NCI-H1048 (cell line): ENCODE measurements around the gene NES.

Experiments
- DNase-seq: peaks from one replicate; lab custom pipeline; 2025; lab: John Stamatoyannopoulos, UW

The NES gene

GRCh38 chr1:156676820-156677615 is at the start of gene NES:
NES (minus strand) TSS chr1:156677407; CDS start chr1:156677264, 143 bp downstream.
- no peak for DNase-seq

- no peak for DNase-seq
Measured at GRCh38 chr1:156726549-156727226, 49.5 kb upstream of the NES start.

- DNase-seq = peak; percentile 69
Measured at GRCh38 chr1:156725683-156726280, 48.6 kb upstream of the NES start.

- DNase-seq = no peak
Measured at GRCh38 chr1:156721535-156721934, 44.3 kb upstream of the NES start.

GRCh38 chr1:156721131-156721530 is 43.9 kb upstream of the NES start:
- DNase-seq = no peak

GRCh38 chr1:156717351-156717750 is 40.1 kb upstream of the NES start:
- no peak for DNase-seq

GRCh38 chr1:156714830-156715229 is 37.6 kb upstream of the NES start:
- DNase-seq = no peak

GRCh38 chr1:156712626-156713025 is 35.4 kb upstream of the NES start:
- DNase-seq = no peak

GRCh38 chr1:156711011-156711817 is 34.0 kb upstream of the NES start:
- DNase-seq = no peak

- DNase-seq = no peak
Measured at GRCh38 chr1:156709757-156710489, 32.7 kb upstream of the NES start.

GRCh38 chr1:156709031-156709430 is 31.8 kb upstream of the NES start:
- no peak for DNase-seq

GRCh38 chr1:156708218-156708661 is 31.0 kb upstream of the NES start:
- no peak for DNase-seq

- DNase-seq = no peak
Measured at GRCh38 chr1:156707417-156708217, 30.4 kb upstream of the NES start.

- no peak for DNase-seq
Measured at GRCh38 chr1:156706657-156707416, 29.6 kb upstream of the NES start.

- DNase-seq = no peak
Measured at GRCh38 chr1:156705918-156706656, 28.9 kb upstream of the NES start.

- no peak for DNase-seq
Measured at GRCh38 chr1:156705321-156705917, 28.2 kb upstream of the NES start, which contains the start of gene CRABP2. CRABP2 (minus strand) TSS chr1:156705583; CDS start chr1:156705446, 137 bp downstream.

GRCh38 chr1:156704930-156705320 is 27.7 kb upstream of the NES start:
- DNase-seq = no peak

- DNase-seq = no peak
Measured at GRCh38 chr1:156704166-156704711, 27.0 kb upstream of the NES start.
